Breast epithelium (tissue), 4 donors: ENCODE results near the gene ZNF709. TPM values are rescaled to one million over a fixed set of nuclear protein-coding genes. Genes with fewer than 3 reads are reported as not detected.
"Not testable (repeated sequence)": the region's sequence is repeated elsewhere in the genome, so short reads cannot be mapped to it uniquely, and the experiment has no call there.

ENCODE experiments used
- DNase-seq, 2 donors: peaks; one replicate each; pipeline ENCODE4 v3.0.0-alpha.2; 2019; ENCODE audit warnings: low spot score in 2 of 2
- H3K27ac ChIP-seq, 2 donors: fragments of 200-600 bp; sonication (generic) in 1 of 2; one replicate each; pipeline ENCODE4 v1.5.1; 2016 to 2019; ENCODE audit warnings: mild to moderate bottlenecking in 1 of 2
- H3K27me3 ChIP-seq, 2 donors: fragments of 200-600 bp; sonication (generic) in 1 of 2; one replicate each; pipeline versions ENCODE4 v1.5.1 to v1.6.0; 2017 to 2019; ENCODE audit warnings: control low read depth in 1 of 2, mild to moderate bottlenecking in 1 of 2
- H3K36me3 ChIP-seq: fragments of 200-600 bp; one replicate; pipeline ENCODE4 v1.5.1; 2019
- H3K4me1 ChIP-seq, 2 donors: fragments of 200-600 bp; sonication (generic); one replicate each; pipeline ENCODE4 v1.5.1; 2016 to 2019; ENCODE audit warnings: control low read depth in 1 of 2
- H3K4me3 ChIP-seq, 3 donors: fragments of 200-600 bp; sonication (generic); 1 replicate in 2 of 3; 2 replicates in 1 of 3; pipeline ENCODE4 v1.5.1; 2016 to 2019; ENCODE audit warnings: mild to moderate bottlenecking in 3 of 3, moderate library complexity in 2 of 3
- H3K9me3 ChIP-seq, 2 donors: fragments of 200-600 bp; sonication (generic) in 1 of 2; one replicate each; pipeline ENCODE4 v1.5.1; 2016 to 2019; ENCODE audit warnings: control low read depth in 1 of 2
- POLR2A ChIP-seq: fragments of 450-650 bp; IDR thresholded peaks from one replicate; pipeline ENCODE4 v1.6.1; 2016; ENCODE audit warnings: antibody characterized with exemption, mild to moderate bottlenecking, moderate library complexity
- POLR2AphosphoS5 ChIP-seq, 3 donors: sonication (generic); formaldehyde crosslinking; IDR thresholded peaks; one replicate each; pipeline ENCODE4 v1.6.1; 2017; ENCODE audit warnings: antibody characterized with exemption in 3 of 3
- intact Hi-C: fragments of 100-400 bp; cut with DNase I; formaldehyde crosslinking; loops from one replicate; pipeline ENCODE4 v1.15.1; 2023; ENCODE audit warnings: low total_unique reads
- total RNA-seq, 3 donors: library from RNA; depleted of rRNA; stranded (reverse); fragments of >200 nt; gene quantifications; one replicate each; pipeline ENCODE4 v1.1.0, GENCODE V29; 2016
- TF ChIP-seq, protein P1 (sequence below), 3 donors: fragments of 450-650 bp; IDR thresholded peaks; one replicate each; pipeline ENCODE4 v1.5.1; 2016 to 2017; ENCODE audit warnings: antibody characterized with exemption in 3 of 3, mild to moderate bottlenecking in 3 of 3, moderate library complexity in 3 of 3

The ZNF709 gene
- total RNA-seq, 3 donors from 2014 or later: 3.0 to 10.2 (median 6.2) TPM

DNA sequence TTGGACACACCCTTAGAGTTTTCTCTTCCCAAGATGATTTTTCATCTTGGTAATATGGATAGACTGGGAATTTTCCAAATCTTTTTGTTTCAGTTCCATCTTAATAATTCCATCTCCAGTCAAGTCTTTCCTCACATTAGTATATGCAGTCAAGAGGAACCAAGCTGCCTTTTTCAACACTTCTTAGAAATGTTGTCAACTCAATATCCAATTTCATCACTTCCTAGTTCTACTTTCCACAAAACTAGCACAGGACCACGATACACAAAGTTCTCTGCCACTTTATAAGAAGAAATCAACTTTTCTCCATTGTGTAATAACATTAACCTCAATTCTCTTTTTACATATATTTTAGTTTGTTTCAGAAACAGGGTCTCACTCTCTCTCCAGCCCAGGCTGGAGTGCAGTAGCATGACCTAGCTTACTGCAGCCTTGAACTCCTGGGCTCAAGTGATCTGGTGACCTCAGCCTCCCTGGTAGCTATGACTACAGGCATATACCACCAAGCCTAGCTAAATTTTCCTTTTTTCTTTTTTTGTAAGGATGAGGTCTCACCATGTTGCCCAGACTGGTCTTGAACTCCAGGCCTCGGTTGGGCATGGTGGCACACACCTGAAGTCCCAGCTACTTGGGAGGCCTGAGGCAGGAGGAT is 59.3 kb downstream of the ZNF709 start:
- intact Hi-C loops: no loop called here
- Histone ChIP-seq H3K9me3 (peaks cover under 1 to 3% of the 10 kb centered on the region in 2 donors), H3K4me1 (no peaks in the 10 kb centered on the region), H3K36me3 (no peaks in the 10 kb centered on the region), H3K4me3 (no peak overlapping the region), H3K27me3 (no peaks in the 10 kb centered on the region), H3K27ac (no peak overlapping the region)
- TF ChIP-seq, protein P1, sequence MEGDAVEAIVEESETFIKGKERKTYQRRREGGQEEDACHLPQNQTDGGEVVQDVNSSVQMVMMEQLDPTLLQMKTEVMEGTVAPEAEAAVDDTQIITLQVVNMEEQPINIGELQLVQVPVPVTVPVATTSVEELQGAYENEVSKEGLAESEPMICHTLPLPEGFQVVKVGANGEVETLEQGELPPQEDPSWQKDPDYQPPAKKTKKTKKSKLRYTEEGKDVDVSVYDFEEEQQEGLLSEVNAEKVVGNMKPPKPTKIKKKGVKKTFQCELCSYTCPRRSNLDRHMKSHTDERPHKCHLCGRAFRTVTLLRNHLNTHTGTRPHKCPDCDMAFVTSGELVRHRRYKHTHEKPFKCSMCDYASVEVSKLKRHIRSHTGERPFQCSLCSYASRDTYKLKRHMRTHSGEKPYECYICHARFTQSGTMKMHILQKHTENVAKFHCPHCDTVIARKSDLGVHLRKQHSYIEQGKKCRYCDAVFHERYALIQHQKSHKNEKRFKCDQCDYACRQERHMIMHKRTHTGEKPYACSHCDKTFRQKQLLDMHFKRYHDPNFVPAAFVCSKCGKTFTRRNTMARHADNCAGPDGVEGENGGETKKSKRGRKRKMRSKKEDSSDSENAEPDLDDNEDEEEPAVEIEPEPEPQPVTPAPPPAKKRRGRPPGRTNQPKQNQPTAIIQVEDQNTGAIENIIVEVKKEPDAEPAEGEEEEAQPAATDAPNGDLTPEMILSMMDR (IDR thresholded peaks at IDR 0.05): no peak
- no peak for TF ChIP-seq POLR2AphosphoS5 (IDR thresholded peaks at IDR 0.05)
- TF ChIP-seq POLR2A: no peak
- no peak for DNase-seq

DNA sequence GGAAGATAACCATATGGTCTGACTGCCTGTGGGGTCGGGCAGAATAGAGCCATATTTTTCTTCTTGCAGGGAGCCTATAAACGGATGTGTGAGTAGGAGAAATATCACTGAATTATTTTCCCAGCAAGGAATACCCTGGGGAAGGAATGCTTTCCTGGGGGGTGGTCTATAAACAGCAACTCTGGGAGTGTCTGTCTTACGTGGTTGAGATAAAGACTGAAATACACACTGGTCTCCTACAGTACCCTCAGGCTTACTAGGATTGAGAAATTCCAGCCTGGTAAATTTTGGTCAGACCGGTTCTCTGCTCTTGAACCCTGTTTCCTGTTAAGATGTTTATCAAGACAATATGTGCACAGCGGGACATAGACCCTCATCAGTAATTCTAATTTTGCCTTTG is 67.3 kb downstream of the ZNF709 start:
- DNase-seq, intact Hi-C loops, H3K9me3 ChIP-seq, H3K4me3 ChIP-seq, H3K27me3 ChIP-seq, H3K27ac ChIP-seq, H3K36me3 ChIP-seq, H3K4me1 ChIP-seq: not testable (repeated sequence)

DNA sequence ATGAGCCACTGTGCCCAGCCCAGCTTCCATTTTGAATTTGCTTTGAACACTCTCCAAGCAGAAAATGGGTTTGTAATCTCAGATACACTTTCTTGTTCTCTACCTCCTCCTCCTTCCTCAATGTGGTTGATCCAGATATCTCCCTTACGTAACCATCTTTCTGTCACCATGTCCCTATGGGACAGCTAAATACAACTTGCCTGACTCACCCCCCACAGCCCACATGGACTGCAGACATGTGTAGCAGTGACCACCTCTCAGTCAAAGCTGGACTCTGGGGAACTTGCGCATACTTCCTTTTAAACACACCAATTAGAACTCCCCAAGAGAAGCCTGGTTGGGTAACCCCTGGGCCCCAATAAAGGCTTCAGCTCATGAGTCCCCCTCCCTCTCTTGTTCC is 72.7 kb downstream of the ZNF709 start:
- Histone ChIP-seq H3K4me3 (no peak overlapping the region), H3K9me3 (peaks cover 0 to 4% of the 10 kb centered on the region in 2 donors), H3K4me1 (no peaks in the 10 kb centered on the region), H3K27me3 (no peaks in the 10 kb centered on the region), H3K36me3 (no peaks in the 10 kb centered on the region), H3K27ac (no peak overlapping the region)
- intact Hi-C loops: no loop called here
- DNase-seq: no peak
- TF ChIP-seq POLR2AphosphoS5 (IDR thresholded peaks at IDR 0.05) (no peak), POLR2A (no peak)
- TF ChIP-seq, protein P1 (IDR thresholded peaks at IDR 0.05): no peak

Other genes with a start within 250 kb of the ZNF709 start
- gene ZNF44, start 189.9 kb downstream of the ZNF709 start, total RNA-seq: 10 to 100 TPM; 12.3 to 23.9 (median 21.7) TPM
- gene ZNF563, start 151.2 kb downstream of the ZNF709 start, total RNA-seq: 1 to 10 TPM; 2.6 to 7.5 (median 5.2) TPM
- gene ZNF442, start 119.1 kb downstream of the ZNF709 start, total RNA-seq: 1 to 10 TPM; 2.6 to 3.7 (median 3.3) TPM
- gene ZNF799, start 83.5 kb downstream of the ZNF709 start, total RNA-seq: 10 to 100 TPM in 1 of 3 donors, 1 to 10 TPM in 2; 6.4 to 10.4 (median 8.8) TPM
- gene ZNF443, start 43.8 kb downstream of the ZNF709 start, total RNA-seq: 10 to 100 TPM in 2 of 3 donors, 1 to 10 TPM in 1; 4.2 to 12.6 (median 10.8) TPM
- 10 to 100 TPM; 14.7 to 25.8 (median 18.7) TPM for gene ZNF564, start 66.7 kb upstream of the ZNF709 start, total RNA-seq
- gene ZNF490, start 126.0 kb upstream of the ZNF709 start, total RNA-seq: 1 to 10 TPM; 5.6 to 7.9 (median 7.0) TPM
- gene ZNF791, start 126.1 kb upstream of the ZNF709 start, total RNA-seq: 10 to 100 TPM; 22.4 to 35.3 (median 34.7) TPM
- gene MAN2B1, start 181.9 kb upstream of the ZNF709 start, total RNA-seq: 100 to 1,000 TPM in 1 of 3 donors, 10 to 100 TPM in 2; 45.6 to 118 (median 49.0) TPM
- 10 to 100 TPM in 2 of 3 donors, 1 to 10 TPM in 1; 8.2 to 13.8 (median 10.2) TPM for gene WDR83, start 182.0 kb upstream of the ZNF709 start, total RNA-seq
- 100 to 1,000 TPM in 1 of 3 donors, 10 to 100 TPM in 2; 86.6 to 117 (median 91.4) TPM for gene DHPS, start 197.1 kb upstream of the ZNF709 start, total RNA-seq
- gene GNG14, start 203.2 kb upstream of the ZNF709 start, total RNA-seq: not detected
- 10 to 100 TPM in 1 of 3 donors, 1 to 10 TPM in 2; 4.8 to 13.8 (median 8.5) TPM for gene FBXW9, start 211.8 kb upstream of the ZNF709 start, total RNA-seq
- 10 to 100 TPM; 46.0 to 73.0 (median 70.8) TPM for gene TNPO2, start 239.1 kb upstream of the ZNF709 start, total RNA-seq
- gene TRIR, start 249.9 kb upstream of the ZNF709 start, total RNA-seq: 100 to 1,000 TPM; 319 to 409 (median 370) TPM